ENCODE measurements around the gene GGT1. TPM values are rescaled to one million over a fixed set of nuclear protein-coding genes. Genes with fewer than 3 reads are reported as not detected.

Gene GGT1
- total and polyA plus RNA-seq, 2 of the 8 experiments (the other 6 are each of a cell fraction or from before 2014, with no cell fraction given), result 14.4 to 29.2 TPM

GRCh38 chr22:24587948-24588347, 15.0 kb upstream of the GGT1 start (continued):
- TF ChIP-seq CHD7 (IDR thresholded peaks at IDR 0.05; ENCODE audit: insufficient replicate concordance, low read length), result no peak
- TF ChIP-seq E2F6 (IDR thresholded peaks at IDR 0.05), result no peak
- no peak for TF ChIP-seq EZH2 (IDR thresholded peaks at IDR 0.05; ENCODE audit: low read depth, low read length, severe bottlenecking)
- TF ChIP-seq ASH2L (IDR thresholded peaks at IDR 0.05; ENCODE audit: low read length), result no peak
- no peak for TF ChIP-seq RNF2 (IDR thresholded peaks at IDR 0.05; ENCODE audit: borderline replicate concordance, low read depth, low read length, missing control alignments, poor library complexity, severe bottlenecking)
- TF ChIP-seq FOSL1 (IDR thresholded peaks at IDR 0.05; ENCODE audit: insufficient read depth, low read depth, low read length), result no peak
- TF ChIP-seq NRF1 (IDR thresholded peaks at IDR 0.05; ENCODE audit: low read depth, low read length), result no peak
- TF ChIP-seq GTF2F1 (IDR thresholded peaks at IDR 0.05; ENCODE audit: borderline replicate concordance, low read depth, low read length), result no peak
- TF ChIP-seq CEBPB (IDR thresholded peaks at IDR 0.05; ENCODE audit: low read depth, low read length), result no peak
- no peak for TF ChIP-seq SP2 (IDR thresholded peaks at IDR 0.05; ENCODE audit: low read length)
- no peak for TF ChIP-seq HDAC2 (IDR thresholded peaks at IDR 0.05; ENCODE audit: borderline replicate concordance in 1 of 2, low read depth in 2 of 2, low read length in 2 of 2)

Measured in H1 (cell line).